Activated B cell treated with CpG ODN at 0.5 μM for 24 hours (primary cell): ENCODE data around the gene RBM20. TPM values are rescaled to one million over a fixed set of nuclear protein-coding genes. Genes with fewer than 3 reads are reported as not detected.
"Not testable (repeated sequence)": the region's sequence is repeated elsewhere in the genome, so short reads cannot be mapped to it uniquely, and the experiment has no call there.

Experiments
- ATAC-seq: fragments of 200-7000 bp; cut with Tn5 transposase; one replicate; pipeline ENCODE4 v1.10.0; 2021; ENCODE audit warnings: low read depth, mild to moderate bottlenecking, moderate library complexity
- CTCF ChIA-PET: fragments of 350-600 bp; sonication (Branson Sonifier 250); formaldehyde crosslinking; loops from one replicate; lab custom pipeline; 2021; ENCODE audit warnings: antibody characterized with exemption; lab: Charles Lee
- POLR2A ChIA-PET: fragments of 350-600 bp; sonication (Branson Sonifier 250); formaldehyde crosslinking; loops from one replicate; lab custom pipeline; 2021; ENCODE audit warnings: antibody characterized with exemption; lab: Charles Lee
- DNase-seq: peaks from one replicate; pipeline ENCODE4 v3.0.0; 2022
- H3K27ac Mint-ChIP-seq: one replicate; pipeline ENCODE4 v1.8.0; 2020; ENCODE audit warnings: mixed read lengths
- H3K27me3 Mint-ChIP-seq: one replicate; pipeline ENCODE4 v1.8.0; 2021; ENCODE audit warnings: mixed read lengths
- H3K36me3 Mint-ChIP-seq: one replicate; pipeline ENCODE4 v1.8.0; 2021; ENCODE audit warnings: low read depth, mixed read lengths
- H3K4me1 Mint-ChIP-seq: one replicate; pipeline ENCODE4 v1.8.0; 2021; ENCODE audit warnings: mixed read lengths
- H3K4me3 Mint-ChIP-seq: one replicate; pipeline ENCODE4 v1.8.0; 2020; ENCODE audit warnings: mild to moderate bottlenecking, mixed read lengths
- H3K9me3 Mint-ChIP-seq: one replicate; pipeline ENCODE4 v1.8.0; 2020; ENCODE audit warnings: mixed read lengths
- intact Hi-C: fragments of 100-400 bp; cut with micrococcal nuclease; formaldehyde crosslinking; loops from one replicate; pipeline ENCODE4 v1.15.1; 2024
- total RNA-seq: library from RNA; stranded (reverse); gene quantifications from 2 replicates; pipeline ENCODE4 v1.2.3, GENCODE V29; 2022
- TF ChIP-seq, protein P1 (sequence below): fragments of 200-600 bp; IDR thresholded peaks from one replicate; pipeline ENCODE4 v1.8.0; 2022; ENCODE audit warnings: antibody characterized with exemption, mild to moderate bottlenecking

RBM20 gene
- total RNA-seq, 1 donor from 2014 or later: 0.02 TPM

DNA sequence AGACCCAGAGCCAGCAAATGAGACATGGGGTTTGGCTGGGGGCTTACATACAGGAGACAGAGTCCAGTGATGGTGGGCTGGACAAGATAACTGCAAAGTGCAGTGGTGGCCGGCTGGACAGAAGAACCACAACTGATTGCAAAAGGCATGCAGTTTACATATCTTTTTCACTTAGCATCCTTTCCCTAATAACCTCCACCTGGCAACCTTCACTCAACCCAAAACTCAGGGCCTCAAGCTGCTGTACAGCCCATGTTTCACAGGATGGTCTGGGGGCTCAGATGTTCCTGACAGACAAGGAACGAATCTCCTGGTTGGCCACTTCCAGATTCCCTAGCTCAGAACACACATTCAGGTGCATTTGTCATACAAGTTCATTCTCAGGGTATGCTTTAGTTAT, 219.8 kb downstream of the RBM20 start:
- no peaks in the 10 kb centered on the region for H3K27me3 Mint-ChIP-seq
- POLR2A ChIA-PET: interaction anchor here (0.6 to 5.3 kb wide), 5 partner anchors 9 to 789 kb away, joined by 3 to 219 read pairs (median 4); no protein-coding TSS in a partner anchor

DNA sequence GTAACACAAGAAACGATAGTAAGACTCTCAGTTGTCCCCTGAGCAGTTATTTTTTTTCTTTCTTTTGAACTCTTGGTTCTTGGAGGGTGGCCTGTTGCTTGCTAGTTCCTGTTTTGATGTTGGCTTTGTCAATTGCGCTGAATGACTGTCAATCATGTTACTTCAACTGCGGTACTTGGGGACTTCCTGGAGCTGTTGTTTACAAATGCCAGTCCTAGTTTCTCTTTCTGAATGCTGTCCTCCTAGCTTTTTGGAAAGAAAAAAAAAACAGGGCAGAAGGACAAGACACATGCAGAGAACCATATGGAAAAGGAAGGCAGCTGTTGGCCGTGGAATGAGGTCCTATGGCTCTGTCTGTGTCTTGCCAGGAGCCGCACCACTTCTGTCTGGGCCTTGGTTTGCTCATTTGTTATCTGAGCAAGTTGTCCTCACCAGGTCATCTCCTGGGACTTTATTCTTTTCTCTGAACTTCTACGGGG, 220.6 kb downstream of the RBM20 start:
- DNase-seq (no peak), ATAC-seq (peak; percentile 50)
- no peaks in the 10 kb centered on the region for H3K36me3 Mint-ChIP-seq
- no peaks in the 10 kb centered on the region for H3K9me3 Mint-ChIP-seq
- POLR2A ChIA-PET: interaction anchor here (0.6 to 5.3 kb wide), 9 partner anchors 7 to 789 kb away, joined by 3 to 219 read pairs (median 4); partner anchors contain the start of genes BBIP1 and SHOC2
- no peaks in the 10 kb centered on the region for H3K27me3 Mint-ChIP-seq
- CTCF ChIA-PET: interaction anchor here (1.2 to 2.8 kb wide), 3 partner anchors 22 to 61 kb away, joined by 3 to 17 read pairs (median 5); no protein-coding TSS in a partner anchor
- TF ChIP-seq, protein P1, sequence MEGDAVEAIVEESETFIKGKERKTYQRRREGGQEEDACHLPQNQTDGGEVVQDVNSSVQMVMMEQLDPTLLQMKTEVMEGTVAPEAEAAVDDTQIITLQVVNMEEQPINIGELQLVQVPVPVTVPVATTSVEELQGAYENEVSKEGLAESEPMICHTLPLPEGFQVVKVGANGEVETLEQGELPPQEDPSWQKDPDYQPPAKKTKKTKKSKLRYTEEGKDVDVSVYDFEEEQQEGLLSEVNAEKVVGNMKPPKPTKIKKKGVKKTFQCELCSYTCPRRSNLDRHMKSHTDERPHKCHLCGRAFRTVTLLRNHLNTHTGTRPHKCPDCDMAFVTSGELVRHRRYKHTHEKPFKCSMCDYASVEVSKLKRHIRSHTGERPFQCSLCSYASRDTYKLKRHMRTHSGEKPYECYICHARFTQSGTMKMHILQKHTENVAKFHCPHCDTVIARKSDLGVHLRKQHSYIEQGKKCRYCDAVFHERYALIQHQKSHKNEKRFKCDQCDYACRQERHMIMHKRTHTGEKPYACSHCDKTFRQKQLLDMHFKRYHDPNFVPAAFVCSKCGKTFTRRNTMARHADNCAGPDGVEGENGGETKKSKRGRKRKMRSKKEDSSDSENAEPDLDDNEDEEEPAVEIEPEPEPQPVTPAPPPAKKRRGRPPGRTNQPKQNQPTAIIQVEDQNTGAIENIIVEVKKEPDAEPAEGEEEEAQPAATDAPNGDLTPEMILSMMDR: no peak
- H3K4me3 Mint-ChIP-seq: peak overlapping the region; percentile 79
- peak overlapping the region; percentile 97 for H3K27ac Mint-ChIP-seq
- H3K4me1 Mint-ChIP-seq: peaks cover 98% of the 10 kb centered on the region
- intact Hi-C loops: loop anchor here (1.0 to 10.0 kb wide), 7 partner anchors 8 to 950 kb away; partner anchors contain the start of gene DUSP5

More for the DNA sequence above, 219.8 kb downstream of the RBM20 start:
- Mint-ChIP-seq H3K27ac (peak overlapping the region; percentile 97), H3K9me3 (no peaks in the 10 kb centered on the region), H3K36me3 (no peaks in the 10 kb centered on the region), H3K4me3 (no peak overlapping the region), H3K4me1 (peaks cover 98% of the 10 kb centered on the region)
- no peak for DNase-seq
- ATAC-seq: no peak
- intact Hi-C loops: loop anchor here (1.0 to 10.0 kb wide), 6 partner anchors 8 to 949 kb away; partner anchors contain the start of gene DUSP5
- TF ChIP-seq, protein P1: no peak
- CTCF ChIA-PET: no interaction called here

DNA sequence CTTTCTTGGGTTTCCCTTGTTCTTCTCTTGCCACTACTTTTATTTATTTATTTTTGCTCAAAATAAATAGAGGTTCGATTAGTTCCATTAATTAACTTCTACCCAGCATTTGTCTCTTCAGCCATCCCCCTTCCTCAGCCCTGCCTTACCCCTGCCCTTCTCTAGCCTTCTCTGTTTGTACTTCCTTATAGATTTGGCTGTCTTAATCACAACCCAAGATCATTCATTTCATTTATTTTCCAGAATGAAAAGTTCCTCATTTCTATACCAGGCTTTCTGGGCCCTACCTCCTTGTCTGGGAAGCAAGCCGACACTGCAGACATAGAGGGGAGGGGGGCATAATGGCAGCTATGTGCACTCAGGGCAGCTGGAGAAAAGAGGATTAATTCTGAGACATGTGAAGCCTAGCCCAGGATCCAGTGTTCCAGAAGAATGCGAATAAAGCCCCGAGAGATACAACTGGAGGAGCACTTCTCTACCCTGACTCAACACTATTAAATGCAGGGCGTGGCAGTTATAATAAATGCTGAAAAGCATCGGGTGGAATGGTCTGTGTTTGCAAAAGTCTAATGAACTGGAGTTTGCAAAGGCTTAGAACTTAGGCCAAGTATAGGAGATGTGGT, 221.2 kb downstream of the RBM20 start:
- Mint-ChIP-seq H3K36me3 (no peaks in the 10 kb centered on the region), H3K4me3 (peak overlapping the region; percentile 76), H3K9me3 (no peaks in the 10 kb centered on the region), H3K27ac (peak overlapping the region; percentile 97), H3K4me1 (peaks cover 98% of the 10 kb centered on the region), H3K27me3 (no peaks in the 10 kb centered on the region)
- POLR2A ChIA-PET: interaction anchor here (0.6 to 5.3 kb wide), 10 partner anchors 8 to 561 kb away, joined by 3 to 219 read pairs (median 6); partner anchors contain the start of genes BBIP1, SHOC2 and SMNDC1
- intact Hi-C loops: loop anchor here (1.0 to 10.0 kb wide), 4 partner anchors 28 to 950 kb away; no protein-coding TSS in a partner anchor
- DNase-seq (no peak), ATAC-seq (peak; percentile 11)
- TF ChIP-seq, protein P1: no peak
- CTCF ChIA-PET: interaction anchor here (1.2 to 2.8 kb wide), 4 partner anchors 23 to 61 kb away, joined by 3 to 17 read pairs (median 4); no protein-coding TSS in a partner anchor

DNA sequence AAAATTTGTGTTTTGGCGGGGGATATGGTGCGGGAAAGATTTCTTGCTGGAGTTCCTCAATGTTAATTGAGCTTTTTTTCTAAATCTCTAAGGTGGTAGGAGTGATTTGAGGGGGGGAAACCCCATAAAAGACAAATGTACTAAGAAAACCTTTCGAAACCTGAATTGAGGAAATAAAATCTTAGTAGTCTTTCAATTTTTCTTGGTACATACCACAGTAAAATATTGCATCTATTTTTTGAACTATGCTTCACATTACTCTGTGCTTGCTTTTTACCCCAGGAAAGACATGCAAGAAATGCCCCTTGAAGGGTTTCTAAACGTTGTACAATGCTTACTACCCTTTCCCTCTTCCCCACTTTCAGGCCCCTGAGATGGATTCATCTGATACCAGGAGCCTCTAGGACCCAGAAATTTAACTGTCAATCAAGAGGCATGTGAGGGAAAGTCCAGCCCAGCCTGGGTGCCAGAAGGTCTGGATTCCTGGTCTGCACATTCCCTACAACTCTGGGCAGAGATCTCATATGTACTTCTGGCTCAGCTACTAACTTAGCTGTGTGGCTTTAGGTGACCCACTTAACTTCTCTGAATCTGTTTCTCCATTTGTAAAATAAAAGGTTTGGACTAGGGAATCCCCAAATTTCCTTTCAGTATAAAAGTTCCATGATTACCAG, 221.8 kb downstream of the RBM20 start:
- H3K27ac Mint-ChIP-seq: peak overlapping the region; percentile 97
- no peaks in the 10 kb centered on the region for H3K27me3 Mint-ChIP-seq
- intact Hi-C loops: loop anchor here (1.0 to 10.0 kb wide), 4 partner anchors 27 to 951 kb away; no protein-coding TSS in a partner anchor
- CTCF ChIA-PET: interaction anchor here (1.3 to 2.8 kb wide), 3 partner anchors 23 to 62 kb away, joined by 4 to 17 read pairs (median 5); no protein-coding TSS in a partner anchor
- no peaks in the 10 kb centered on the region for H3K9me3 Mint-ChIP-seq
- TF ChIP-seq, protein P1: no peak
- peak overlapping the region; percentile 76 for H3K4me3 Mint-ChIP-seq
- no peak for DNase-seq
- H3K4me1 Mint-ChIP-seq: peaks cover 98% of the 10 kb centered on the region
- peak; percentile 52 for ATAC-seq
- POLR2A ChIA-PET: interaction anchor here (0.8 to 5.3 kb wide), 10 partner anchors 8 to 561 kb away, joined by 3 to 219 read pairs (median 9); partner anchors contain the start of genes BBIP1, SHOC2 and SMNDC1
- no peaks in the 10 kb centered on the region for H3K36me3 Mint-ChIP-seq

DNA sequence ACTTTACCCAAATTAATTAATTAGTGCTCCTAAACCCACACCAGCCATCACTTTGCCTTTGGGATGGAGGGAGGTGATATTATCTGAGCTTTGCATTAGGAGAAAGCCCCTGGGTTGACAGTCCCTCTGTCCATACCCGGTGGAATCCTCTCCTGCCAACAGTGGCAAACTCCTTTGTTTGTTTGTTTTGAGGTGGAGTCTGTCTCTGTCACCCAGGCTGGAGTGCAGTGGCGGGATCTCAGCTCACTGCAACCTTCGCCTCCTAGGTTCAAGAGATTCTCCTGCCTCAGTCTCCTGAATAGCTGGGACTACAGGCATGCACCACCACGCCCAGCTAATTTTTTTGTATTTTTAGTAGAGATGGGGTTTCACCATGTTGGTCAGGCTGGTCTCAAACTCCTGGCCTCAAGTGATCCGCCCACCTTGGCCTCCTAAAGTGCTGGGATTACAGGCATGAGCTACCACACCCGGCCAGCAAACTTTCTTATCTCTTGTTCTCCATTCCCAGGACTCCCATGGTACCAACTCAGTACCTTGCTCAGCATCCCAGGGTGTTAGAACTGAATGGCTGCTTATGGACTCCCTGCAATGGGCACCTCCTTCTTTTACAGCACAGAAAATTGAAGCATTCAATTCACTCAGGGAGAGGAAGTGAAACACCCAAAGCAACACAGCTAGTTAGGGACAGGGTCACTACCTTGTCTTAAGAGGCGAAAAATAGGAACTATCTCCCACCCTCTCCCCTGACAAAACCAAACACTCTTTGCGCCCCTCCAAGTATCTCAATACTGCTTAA, 223.1 kb downstream of the RBM20 start:
- DNase-seq, H3K36me3 Mint-ChIP-seq, H3K9me3 Mint-ChIP-seq, H3K27me3 Mint-ChIP-seq: not testable (repeated sequence)
- H3K4me1 Mint-ChIP-seq: peaks cover 92% of the 10 kb centered on the region
- intact Hi-C loops: loop anchor here (1.0 to 10.0 kb wide), 3 partner anchors 52 to 952 kb away; partner anchors contain the start of genes BBIP1 and SHOC2
- ChIA-PET POLR2A (interaction anchor here (0.7 to 5.3 kb wide), 10 partner anchors 8 to 792 kb away, joined by 3 to 219 read pairs (median 5); partner anchors contain the start of genes BBIP1 and SHOC2), CTCF (interaction anchor here (1.3 to 2.8 kb wide), 4 partner anchors 25 to 63 kb away, joined by 4 to 17 read pairs (median 10); no protein-coding TSS in a partner anchor)
- peak overlapping the region; percentile 97 for H3K27ac Mint-ChIP-seq
- H3K4me3 Mint-ChIP-seq: peak overlapping the region; percentile 59
- ATAC-seq: peak; percentile 43
